A673 (cell line): Measurements from ENCODE around the gene CYP46A1. TPM values are rescaled to one million over a fixed set of nuclear protein-coding genes. Genes with fewer than 3 reads are reported as not detected.
"Not testable (repeated sequence)": the region's sequence is repeated elsewhere in the genome, so short reads cannot be mapped to it uniquely, and the experiment has no call there.

Source experiments
- BruUV-seq: library from RNA; stranded (reverse); fragments of 400-500 nt; replicated peaks from 2 replicates; lab custom pipeline; 2021; lab: Mats Ljungman, UMichigan
- CTCF ChIA-PET: fragments of 300-600 bp; sonication (Branson Sonifier 250); formaldehyde crosslinking; loops from one replicate; lab custom pipeline; 2022; ENCODE audit warnings: antibody characterized with exemption; lab: Charles Lee
- POLR2A ChIA-PET: fragments of 300-600 bp; sonication (Branson Sonifier 250); formaldehyde crosslinking; loops from one replicate; lab custom pipeline; 2022; ENCODE audit warnings: antibody characterized with exemption; ENCODE audit not compliant: low non-redundant PET; lab: Charles Lee
- DNase-seq: peaks from one replicate; pipeline ENCODE4 v3.0.0-alpha.2; 2015; ENCODE audit warnings: low spot score
- H3K27ac ChIP-seq: fragments of 200-600 bp; sonication (generic); 2 replicates; pipeline ENCODE4 v1.5.1; 2016; ENCODE audit warnings: mixed run types, low read depth, mild to moderate bottlenecking, mixed read lengths, antibody characterized with exemption, low read length; ENCODE audit not compliant: poor library complexity, severe bottlenecking
- H3K27me3 ChIP-seq: fragments of 200-600 bp; sonication (generic); replicated peaks from 2 replicates; pipeline ENCODE4 v1.6.1; 2017; ENCODE audit warnings: mixed run types, low read depth, mild to moderate bottlenecking, mixed read lengths, antibody characterized with exemption, low read length; ENCODE audit not compliant: insufficient read depth, poor library complexity
- H3K36me3 ChIP-seq: fragments of 200-600 bp; sonication (generic); 2 replicates; pipeline ENCODE4 v1.6.1; 2016; ENCODE audit warnings: mixed run types, mild to moderate bottlenecking, mixed read lengths, antibody characterized with exemption, low read length; ENCODE audit not compliant: insufficient read depth, poor library complexity, severe bottlenecking
- H3K4me1 ChIP-seq: fragments of 200-600 bp; sonication (generic); 2 replicates; pipeline ENCODE4 v1.6.1; 2017; ENCODE audit warnings: mixed run types, mild to moderate bottlenecking, mixed read lengths, antibody characterized with exemption, low read length; ENCODE audit not compliant: insufficient read depth, poor library complexity, severe bottlenecking
- H3K4me3 ChIP-seq: fragments of 200-600 bp; sonication (generic); 2 replicates; pipeline ENCODE4 v1.5.1; 2016; ENCODE audit warnings: low read depth, mixed run types, mild to moderate bottlenecking, mixed read lengths, low read length; ENCODE audit not compliant: poor library complexity, severe bottlenecking
- H3K9me3 ChIP-seq: fragments of 200-600 bp; sonication (generic); 2 replicates; pipeline ENCODE4 v1.6.1; 2016; ENCODE audit warnings: mixed run types, low read depth, mild to moderate bottlenecking, mixed read lengths, antibody characterized with exemption, low read length; ENCODE audit not compliant: poor library complexity, severe bottlenecking
- EZH2 ChIP-seq: fragments of 200-600 bp; sonication (generic); IDR thresholded peaks from 2 replicates; pipeline ENCODE4 v1.6.1; 2017; ENCODE audit warnings: borderline replicate concordance, low read depth, mild to moderate bottlenecking, mixed read lengths, antibody characterized with exemption, low read length; ENCODE audit not compliant: poor library complexity, severe bottlenecking
- intact Hi-C: fragments of 100-400 bp; cut with micrococcal nuclease; formaldehyde crosslinking; loops from one replicate; pipeline ENCODE4 v1.10.0; 2022; ENCODE audit not compliant: unreplicated experiment
- total RNA-seq: library from RNA; stranded (reverse); gene quantifications from 2 replicates; pipeline ENCODE4 v1.2.3, GENCODE V29; 2021
- TF ChIP-seq, protein P1 (sequence below): fragments of 300-800, 200-600 bp; sonication (generic); conservative IDR thresholded peaks from 2 replicates; pipeline ENCODE4 v1.5.1; 2017; ENCODE audit warnings: low read depth, mild to moderate bottlenecking, antibody characterized with exemption, low read length, moderate library complexity, mixed read lengths

The CYP46A1 gene
- total RNA-seq, 1 experiment from 2014 or later, result not detected

DNA sequence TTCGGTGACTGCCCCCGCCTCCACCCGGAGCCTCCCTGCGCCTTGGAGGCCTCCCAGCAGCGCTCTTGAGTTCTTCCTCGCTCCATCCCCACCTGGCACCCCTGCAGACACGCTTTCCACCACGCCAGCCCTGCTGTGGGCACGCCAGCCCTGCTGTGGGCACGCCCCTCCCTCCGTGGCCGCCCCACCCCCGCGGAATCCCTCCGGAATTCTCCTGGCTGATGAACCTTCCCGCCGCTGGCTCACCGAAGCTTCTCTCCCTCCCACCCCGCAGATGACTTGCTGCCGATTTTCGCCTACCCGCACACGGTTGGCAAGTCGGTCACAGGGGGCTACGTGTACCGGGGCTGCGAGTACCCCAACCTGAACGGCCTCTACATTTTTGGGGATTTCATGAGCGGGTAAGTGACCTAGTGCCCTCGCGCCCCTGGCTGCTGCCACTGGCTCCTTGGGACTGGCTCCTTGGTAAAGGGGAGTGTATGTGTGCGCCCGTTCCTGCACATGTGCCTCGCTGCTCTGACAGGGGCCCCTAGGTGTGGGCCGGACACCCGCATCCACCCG lies 24.0 kb upstream of the CYP46A1 start:
- Histone ChIP-seq H3K27ac (no peak overlapping the region), H3K9me3 (no peaks in the 10 kb centered on the region), H3K4me1 (no peaks in the 10 kb centered on the region), H3K36me3 (no peaks in the 10 kb centered on the region), H3K27me3 (no peaks in the 10 kb centered on the region), H3K4me3 (no peak overlapping the region)
- DNase-seq, result no peak
- ChIA-PET CTCF (no interaction called here), POLR2A (interaction anchor here (0.7 kb wide), 1 partner anchor 172 kb away, joined by 3 read pairs; no protein-coding TSS in a partner anchor)
- BruUV-seq, result no TSS peak
- intact Hi-C loops, result no loop called here
- TF ChIP-seq EZH2, result no peak
- TF ChIP-seq, protein P1, sequence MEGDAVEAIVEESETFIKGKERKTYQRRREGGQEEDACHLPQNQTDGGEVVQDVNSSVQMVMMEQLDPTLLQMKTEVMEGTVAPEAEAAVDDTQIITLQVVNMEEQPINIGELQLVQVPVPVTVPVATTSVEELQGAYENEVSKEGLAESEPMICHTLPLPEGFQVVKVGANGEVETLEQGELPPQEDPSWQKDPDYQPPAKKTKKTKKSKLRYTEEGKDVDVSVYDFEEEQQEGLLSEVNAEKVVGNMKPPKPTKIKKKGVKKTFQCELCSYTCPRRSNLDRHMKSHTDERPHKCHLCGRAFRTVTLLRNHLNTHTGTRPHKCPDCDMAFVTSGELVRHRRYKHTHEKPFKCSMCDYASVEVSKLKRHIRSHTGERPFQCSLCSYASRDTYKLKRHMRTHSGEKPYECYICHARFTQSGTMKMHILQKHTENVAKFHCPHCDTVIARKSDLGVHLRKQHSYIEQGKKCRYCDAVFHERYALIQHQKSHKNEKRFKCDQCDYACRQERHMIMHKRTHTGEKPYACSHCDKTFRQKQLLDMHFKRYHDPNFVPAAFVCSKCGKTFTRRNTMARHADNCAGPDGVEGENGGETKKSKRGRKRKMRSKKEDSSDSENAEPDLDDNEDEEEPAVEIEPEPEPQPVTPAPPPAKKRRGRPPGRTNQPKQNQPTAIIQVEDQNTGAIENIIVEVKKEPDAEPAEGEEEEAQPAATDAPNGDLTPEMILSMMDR, result no peak

DNA sequence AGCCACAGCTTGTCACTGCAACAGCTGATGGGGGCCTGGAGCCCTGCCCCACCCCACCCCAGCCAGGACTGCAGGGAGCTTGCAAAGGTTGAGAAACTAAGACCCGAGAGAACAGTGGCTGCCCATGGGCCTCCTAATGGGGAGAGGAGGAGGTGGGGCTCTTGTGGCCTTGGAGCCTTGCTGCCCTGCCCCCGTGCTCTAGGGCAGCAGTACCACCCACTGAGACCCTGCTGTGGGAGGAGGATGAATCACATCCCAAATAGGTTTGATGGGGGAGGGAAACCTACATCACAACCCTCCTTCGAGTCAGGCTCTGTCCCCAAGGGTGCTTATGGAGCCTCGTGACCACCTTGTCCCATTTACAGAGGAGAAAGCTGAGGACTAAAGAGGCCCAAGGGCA lies 23.3 kb upstream of the CYP46A1 start:
- H3K27me3 ChIP-seq, result no peaks in the 10 kb centered on the region
- H3K36me3 ChIP-seq, result no peaks in the 10 kb centered on the region
- BruUV-seq, result no TSS peak
- intact Hi-C loops, result no loop called here
- ChIA-PET POLR2A (interaction anchor here (0.7 kb wide), 1 partner anchor 171 kb away, joined by 3 read pairs; no protein-coding TSS in a partner anchor), CTCF (no interaction called here)
- H3K4me1 ChIP-seq, result no peaks in the 10 kb centered on the region
- H3K4me3 ChIP-seq, result no peak overlapping the region
- TF ChIP-seq, protein P1, result no peak
- TF ChIP-seq EZH2, result no peak
- peak; percentile 48 for DNase-seq
- H3K27ac ChIP-seq, result no peak overlapping the region
- H3K9me3 ChIP-seq, result no peaks in the 10 kb centered on the region

DNA sequence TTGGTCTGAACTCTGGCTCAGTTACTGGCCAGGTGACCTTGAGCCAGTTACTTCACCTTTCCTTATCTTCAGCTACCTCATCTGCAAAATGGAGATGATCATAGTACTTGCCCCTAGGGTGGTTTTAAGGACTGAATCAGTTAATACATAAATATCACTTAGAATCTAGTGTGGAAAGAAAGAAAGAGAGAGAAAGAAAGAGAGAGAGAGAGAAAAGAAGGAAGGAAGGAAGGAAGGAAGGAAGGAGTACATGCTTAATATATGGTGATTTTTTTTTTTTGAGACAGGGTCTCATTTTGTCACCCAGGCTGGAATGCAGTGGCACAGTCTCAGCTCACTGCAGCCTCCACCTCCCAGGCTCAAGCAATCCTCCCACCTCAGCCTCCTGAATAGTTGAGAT lies 22.9 kb upstream of the CYP46A1 start:
- H3K27ac ChIP-seq, POLR2A ChIA-PET, H3K4me1 ChIP-seq, H3K36me3 ChIP-seq, H3K9me3 ChIP-seq, H3K4me3 ChIP-seq, H3K27me3 ChIP-seq, intact Hi-C loops, CTCF ChIA-PET, BruUV-seq, DNase-seq: not testable (repeated sequence)

DNA sequence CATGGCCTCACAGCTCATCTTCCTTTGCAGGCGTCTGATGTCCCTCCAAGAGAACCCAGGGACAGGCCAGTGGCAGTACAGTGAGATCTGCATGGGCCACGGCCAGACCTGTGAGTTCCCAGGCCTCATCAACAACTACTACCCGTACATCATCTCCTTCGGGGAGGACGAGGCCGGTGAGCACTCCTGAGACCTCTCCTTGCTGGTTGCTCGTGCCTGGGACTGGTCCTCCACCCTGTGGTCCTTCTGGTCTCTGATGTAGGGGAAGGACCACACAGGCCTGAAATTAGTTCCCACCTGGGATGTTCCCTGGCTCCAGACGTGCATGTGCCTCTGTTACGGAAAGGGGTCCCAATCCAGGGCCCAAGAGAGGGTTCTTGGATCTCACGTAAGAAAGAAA lies 21.3 kb upstream of the CYP46A1 start:
- CTCF ChIA-PET, result no interaction called here
- Histone ChIP-seq H3K9me3 (no peaks in the 10 kb centered on the region), H3K27ac (no peak overlapping the region), H3K4me1 (no peaks in the 10 kb centered on the region), H3K4me3 (no peak overlapping the region), H3K36me3 (no peaks in the 10 kb centered on the region), H3K27me3 (no peaks in the 10 kb centered on the region)
- TF ChIP-seq EZH2, result no peak
- TF ChIP-seq, protein P1, result no peak
- no TSS peak for BruUV-seq
- intact Hi-C loops, result no loop called here
- no peak for DNase-seq
- POLR2A ChIA-PET, result no interaction called here
